Endothelial cell (in vitro differentiated cells): ENCODE data around the gene TRIM34. TPM values are rescaled to one million over a fixed set of nuclear protein-coding genes. Genes with fewer than 3 reads are reported as not detected.
"Not testable (repeated sequence)": the region's sequence is repeated elsewhere in the genome, so short reads cannot be mapped to it uniquely, and the experiment has no call there.

Experiments used
- DNase-seq: peaks from one replicate; pipeline ENCODE4 v3.0.0; 2021; ENCODE audit warnings: low spot score
- H3K27ac Mint-ChIP-seq: one replicate; pipeline ENCODE4 v1.8.0; 2021; ENCODE audit warnings: mixed read lengths, inconsistent platforms; ENCODE audit not compliant: unreplicated experiment
- H3K27me3 Mint-ChIP-seq: one replicate; pipeline ENCODE4 v1.8.0; 2021; ENCODE audit warnings: mild to moderate bottlenecking, moderate library complexity, mixed read lengths, inconsistent platforms; ENCODE audit not compliant: unreplicated experiment
- H3K36me3 Mint-ChIP-seq: one replicate; pipeline ENCODE4 v1.8.0; 2021; ENCODE audit warnings: mild to moderate bottlenecking, low read depth, mixed read lengths, inconsistent platforms; ENCODE audit not compliant: unreplicated experiment
- H3K4me1 Mint-ChIP-seq: one replicate; pipeline ENCODE4 v1.8.0; 2021; ENCODE audit warnings: mild to moderate bottlenecking, mixed read lengths, inconsistent platforms; ENCODE audit not compliant: unreplicated experiment
- H3K4me3 Mint-ChIP-seq: one replicate; pipeline ENCODE4 v1.8.0; 2021; ENCODE audit warnings: mild to moderate bottlenecking, mixed read lengths, inconsistent platforms; ENCODE audit not compliant: unreplicated experiment
- H3K9me3 Mint-ChIP-seq: one replicate; pipeline ENCODE4 v1.8.0; 2021; ENCODE audit warnings: mixed read lengths, inconsistent platforms; ENCODE audit not compliant: unreplicated experiment
- total RNA-seq: library from RNA; stranded (reverse); fragmentation: NEBNext Ultra II Directional; extraction: Animal tissue kit (Norgen Biotek cat#: 25700); gene quantifications from one replicate; pipeline ENCODE4 v1.2.1, GENCODE V29; 2021; ENCODE audit not compliant: unreplicated experiment
- TF ChIP-seq, protein P1 (sequence below): fragments of 200-600 bp; sonication (generic); IDR thresholded peaks from one replicate; pipeline ENCODE4 v1.5.0; 2021; ENCODE audit warnings: antibody characterized with exemption; ENCODE audit not compliant: unreplicated experiment

Gene TRIM34
- total RNA-seq, 1 donor from 2014 or later = 0.64 TPM

DNA sequence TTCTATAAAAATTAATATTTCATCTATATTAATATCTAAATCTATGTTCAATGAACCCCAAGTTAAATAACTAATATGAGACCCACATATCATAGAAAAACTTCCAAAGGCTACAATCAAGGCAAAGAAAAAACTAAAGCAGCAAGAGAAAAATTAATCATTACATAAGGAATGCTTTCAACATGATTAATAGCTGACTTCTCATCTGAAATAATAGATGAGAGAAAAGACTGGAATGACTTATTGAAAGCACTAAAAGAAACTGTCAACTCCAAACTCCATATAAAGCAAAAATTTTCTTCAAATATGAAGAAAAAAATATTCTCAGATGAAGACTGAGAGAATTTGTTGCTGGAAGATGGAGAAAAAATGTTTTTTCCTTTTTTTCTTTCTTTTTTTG lies 47.0 kb downstream of the TRIM34 start:
- peaks cover 2% of the 10 kb centered on the region for H3K27me3 Mint-ChIP-seq
- no peak for DNase-seq
- no peaks in the 10 kb centered on the region for H3K9me3 Mint-ChIP-seq
- no peak overlapping the region for H3K27ac Mint-ChIP-seq
- no peaks in the 10 kb centered on the region for H3K4me1 Mint-ChIP-seq
- TF ChIP-seq, protein P1, sequence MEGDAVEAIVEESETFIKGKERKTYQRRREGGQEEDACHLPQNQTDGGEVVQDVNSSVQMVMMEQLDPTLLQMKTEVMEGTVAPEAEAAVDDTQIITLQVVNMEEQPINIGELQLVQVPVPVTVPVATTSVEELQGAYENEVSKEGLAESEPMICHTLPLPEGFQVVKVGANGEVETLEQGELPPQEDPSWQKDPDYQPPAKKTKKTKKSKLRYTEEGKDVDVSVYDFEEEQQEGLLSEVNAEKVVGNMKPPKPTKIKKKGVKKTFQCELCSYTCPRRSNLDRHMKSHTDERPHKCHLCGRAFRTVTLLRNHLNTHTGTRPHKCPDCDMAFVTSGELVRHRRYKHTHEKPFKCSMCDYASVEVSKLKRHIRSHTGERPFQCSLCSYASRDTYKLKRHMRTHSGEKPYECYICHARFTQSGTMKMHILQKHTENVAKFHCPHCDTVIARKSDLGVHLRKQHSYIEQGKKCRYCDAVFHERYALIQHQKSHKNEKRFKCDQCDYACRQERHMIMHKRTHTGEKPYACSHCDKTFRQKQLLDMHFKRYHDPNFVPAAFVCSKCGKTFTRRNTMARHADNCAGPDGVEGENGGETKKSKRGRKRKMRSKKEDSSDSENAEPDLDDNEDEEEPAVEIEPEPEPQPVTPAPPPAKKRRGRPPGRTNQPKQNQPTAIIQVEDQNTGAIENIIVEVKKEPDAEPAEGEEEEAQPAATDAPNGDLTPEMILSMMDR = no peak
- peaks cover 30% of the 10 kb centered on the region for H3K36me3 Mint-ChIP-seq
- H3K4me3 Mint-ChIP-seq = no peak overlapping the region

DNA sequence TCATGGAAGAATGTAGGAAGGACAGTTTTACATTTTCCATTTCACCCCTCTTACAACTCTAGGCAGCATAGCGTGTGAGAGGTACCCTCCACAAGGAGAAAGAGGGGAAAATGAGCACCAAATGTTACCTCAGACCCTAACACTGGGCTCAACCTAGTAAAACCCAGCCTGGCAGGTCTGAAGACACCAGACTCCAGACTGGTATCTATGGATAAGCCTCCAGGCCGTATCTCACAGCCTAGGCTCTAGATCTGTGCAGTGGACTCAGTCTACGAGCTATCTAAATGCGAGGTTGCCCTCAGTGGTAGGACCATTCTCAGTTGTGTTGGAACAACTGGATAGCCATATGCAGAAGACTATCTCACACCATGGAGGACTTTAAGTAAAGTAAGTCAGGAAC lies 49.6 kb downstream of the TRIM34 start:
- TF ChIP-seq, protein P1 = no peak
- H3K36me3 Mint-ChIP-seq = peaks cover 33% of the 10 kb centered on the region
- no peak overlapping the region for H3K27ac Mint-ChIP-seq

DNA sequence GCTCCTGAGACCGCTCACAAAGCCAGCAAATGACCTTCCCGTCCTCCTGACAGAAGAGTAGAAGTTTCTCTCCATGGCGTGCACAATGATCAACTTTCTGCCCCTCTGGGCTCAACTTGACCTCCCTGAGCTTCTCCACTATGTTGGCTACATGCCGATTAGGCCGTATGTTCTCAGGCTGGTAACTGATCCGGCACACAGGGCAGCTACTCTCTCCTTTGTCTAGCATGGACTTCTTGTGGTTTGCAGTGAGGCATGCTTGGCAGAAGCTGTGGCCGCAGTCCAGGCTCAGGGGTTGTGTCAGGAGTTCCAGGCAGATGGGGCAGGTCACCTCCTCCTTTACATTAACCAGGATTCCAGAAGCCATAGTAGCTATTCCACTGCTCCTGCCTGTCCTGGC lies 55.0 kb downstream of the TRIM34 start:
- Mint-ChIP-seq H3K27ac (no peak overlapping the region), H3K4me3 (peak overlapping the region; percentile 70), H3K36me3 (peaks cover 57% of the 10 kb centered on the region), H3K9me3 (no peaks in the 10 kb centered on the region), H3K27me3 (peaks cover 20% of the 10 kb centered on the region), H3K4me1 (peaks cover 11% of the 10 kb centered on the region)
- TF ChIP-seq, protein P1 = no peak
- no peak for DNase-seq

More for the DNA sequence above, 49.6 kb downstream of the TRIM34 start:
- Mint-ChIP-seq H3K27me3 (peaks cover 2% of the 10 kb centered on the region), H3K9me3 (no peaks in the 10 kb centered on the region), H3K4me1 (peaks cover 2% of the 10 kb centered on the region), H3K4me3 (no peak overlapping the region)
- DNase-seq = no peak

DNA sequence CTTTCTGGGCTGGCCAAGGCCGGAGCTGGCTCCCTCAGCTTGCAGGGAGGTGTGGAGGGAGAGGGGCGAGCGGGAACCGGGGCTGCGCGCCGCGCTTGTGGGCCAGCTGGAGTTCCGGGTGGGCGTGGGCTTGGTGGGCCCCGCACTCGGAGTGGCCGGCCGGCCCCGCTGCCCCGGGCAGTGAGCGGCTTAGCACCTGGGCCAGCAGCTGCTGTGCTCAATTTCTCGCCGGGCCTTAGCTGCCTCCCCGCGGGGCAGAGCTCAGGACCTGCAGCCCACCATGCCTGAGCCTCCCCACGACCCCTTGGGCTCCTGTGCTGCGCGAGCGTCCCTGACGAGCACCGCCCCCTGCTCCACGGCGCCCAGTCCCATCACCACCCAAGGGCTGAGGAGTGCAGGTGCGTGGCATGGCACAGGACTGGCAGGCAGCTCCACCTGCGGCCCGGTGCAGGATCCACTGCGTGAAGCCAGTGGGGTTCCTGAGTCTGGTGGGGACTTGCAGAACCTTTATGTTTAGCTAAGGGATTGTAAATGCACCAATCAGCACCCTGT lies 58.2 kb downstream of the TRIM34 start:
- H3K4me1 Mint-ChIP-seq = peaks cover 20% of the 10 kb centered on the region
- H3K9me3 Mint-ChIP-seq, H3K27ac Mint-ChIP-seq, DNase-seq: not testable (repeated sequence)
- peak overlapping the region; percentile 10 for H3K4me3 Mint-ChIP-seq
- H3K36me3 Mint-ChIP-seq = peaks cover 55% of the 10 kb centered on the region
- H3K27me3 Mint-ChIP-seq = peaks cover 20% of the 10 kb centered on the region

DNA sequence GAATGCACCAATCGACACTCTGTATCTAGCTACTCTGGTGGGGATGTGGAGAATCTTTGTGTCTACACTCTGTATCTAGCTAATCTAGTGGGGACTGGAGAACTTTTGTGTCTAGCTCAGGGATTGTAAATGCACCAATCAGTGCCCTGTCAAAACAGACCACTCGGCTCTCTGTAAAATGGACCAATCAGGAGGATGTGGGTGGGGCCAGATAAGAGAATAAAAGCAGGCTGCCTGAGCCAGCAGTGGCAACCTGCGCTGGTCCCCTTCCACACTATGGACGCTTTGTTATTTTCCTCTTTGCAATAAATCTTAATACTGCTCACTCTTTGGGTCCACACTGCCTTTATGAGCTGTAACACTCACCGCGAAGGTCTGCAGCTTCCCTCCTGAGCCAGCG lies 58.8 kb downstream of the TRIM34 start:
- peaks cover 52% of the 10 kb centered on the region for H3K36me3 Mint-ChIP-seq
- H3K27me3 Mint-ChIP-seq = peaks cover 20% of the 10 kb centered on the region
- peak overlapping the region; percentile 100 for H3K27ac Mint-ChIP-seq
- not testable (repeated sequence) for H3K9me3 Mint-ChIP-seq, DNase-seq
- peaks cover 20% of the 10 kb centered on the region for H3K4me1 Mint-ChIP-seq
- peak overlapping the region; percentile 69 for H3K4me3 Mint-ChIP-seq

DNA sequence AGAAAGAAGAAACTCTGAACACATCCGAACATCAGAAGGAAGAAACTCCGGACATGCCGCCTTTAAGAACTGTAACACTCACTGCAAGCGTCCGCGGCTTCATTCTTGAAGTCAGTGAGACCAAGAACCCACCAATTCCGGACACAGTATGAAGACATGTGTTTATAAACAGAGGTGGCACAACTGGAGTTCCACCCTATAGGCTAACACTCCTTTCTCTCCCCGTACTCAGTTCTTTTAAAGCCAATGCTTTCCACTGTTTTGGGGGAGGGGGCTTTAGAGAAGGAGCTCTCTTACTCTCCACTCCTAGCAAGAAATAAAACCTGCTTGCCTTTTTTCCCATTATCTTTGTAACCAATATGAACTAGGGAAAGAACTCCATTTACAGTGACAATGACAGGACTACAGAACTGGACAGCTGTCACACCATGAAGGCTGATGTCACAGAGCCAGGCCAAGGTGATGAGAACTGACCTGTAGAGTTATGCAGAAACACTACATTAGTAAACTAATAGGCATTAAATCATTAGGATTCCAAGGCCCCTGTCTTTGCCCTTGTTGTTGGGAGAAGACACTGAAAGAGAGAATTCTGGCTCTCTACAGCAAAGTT lies 59.3 kb downstream of the TRIM34 start:
- Mint-ChIP-seq H3K4me3 (peak overlapping the region; percentile 91), H3K27ac (peak overlapping the region; percentile 100), H3K4me1 (peaks cover 20% of the 10 kb centered on the region)

More for the DNA sequence above, 59.3 kb downstream of the TRIM34 start:
- H3K36me3 Mint-ChIP-seq = peaks cover 51% of the 10 kb centered on the region
- DNase-seq = no peak
- peaks cover 20% of the 10 kb centered on the region for H3K27me3 Mint-ChIP-seq
- no peaks in the 10 kb centered on the region for H3K9me3 Mint-ChIP-seq
- TF ChIP-seq, protein P1 = no peak
